ENCODE data around the gene COX7A2. TPM values are rescaled to one million over a fixed set of nuclear protein-coding genes. Genes with fewer than 3 reads are reported as not detected.
A peak's percentile ranks its signal among the peaks of the same experiment; 100 is the strongest.

The COX7A2 gene
- total and polyA plus RNA-seq, 9 donors = 178 to 377 (median 207) TPM

DNA sequence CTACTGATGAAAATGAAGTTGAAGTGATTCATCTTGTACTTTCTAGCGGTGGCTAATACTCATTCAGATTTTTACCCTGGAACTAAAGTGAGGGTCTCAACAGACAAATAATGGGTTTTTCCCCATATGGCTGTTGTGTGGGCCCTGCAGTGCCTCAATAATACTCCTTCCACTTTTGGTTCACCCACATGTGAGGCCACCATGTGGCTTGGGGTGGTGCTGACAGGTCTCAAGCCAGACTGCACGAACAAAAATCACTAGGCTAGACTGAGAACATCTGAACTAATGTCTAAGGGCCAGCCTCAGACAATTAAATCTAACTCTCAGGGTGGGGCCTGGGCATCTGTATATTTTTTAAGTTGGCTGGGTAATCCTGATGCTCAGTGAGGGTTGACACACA is 29.9 kb downstream of the COX7A2 start:
- Histone ChIP-seq H3K36me3 (no peaks in the 10 kb centered on the region), H3K27me3 (no peaks in the 10 kb centered on the region), H3K4me1 (ENCODE audit: insufficient read depth) (peaks cover 3% of the 10 kb centered on the region), H3K9me3 (no peaks in the 10 kb centered on the region), H3K27ac (no peak overlapping the region), H3K4me3 (no peak overlapping the region)
- intact Hi-C loops (cut with DNase I) = loop anchor here in 3 of 4 donors (5.0 to 10.0 kb wide), 5 partner anchors 1136 to 1476 kb away; no protein-coding TSS in a partner anchor
- no peak for DNase-seq
- WGBS, 3 donors = 86 to 94% (median 86%) methylated on average over 2 of the region's 2 CpGs
- TF ChIP-seq EP300 (IDR thresholded peaks at IDR 0.05) (no peak), POLR2A (IDR thresholded peaks at IDR 0.05) (no peak)
- TF ChIP-seq, protein P1, sequence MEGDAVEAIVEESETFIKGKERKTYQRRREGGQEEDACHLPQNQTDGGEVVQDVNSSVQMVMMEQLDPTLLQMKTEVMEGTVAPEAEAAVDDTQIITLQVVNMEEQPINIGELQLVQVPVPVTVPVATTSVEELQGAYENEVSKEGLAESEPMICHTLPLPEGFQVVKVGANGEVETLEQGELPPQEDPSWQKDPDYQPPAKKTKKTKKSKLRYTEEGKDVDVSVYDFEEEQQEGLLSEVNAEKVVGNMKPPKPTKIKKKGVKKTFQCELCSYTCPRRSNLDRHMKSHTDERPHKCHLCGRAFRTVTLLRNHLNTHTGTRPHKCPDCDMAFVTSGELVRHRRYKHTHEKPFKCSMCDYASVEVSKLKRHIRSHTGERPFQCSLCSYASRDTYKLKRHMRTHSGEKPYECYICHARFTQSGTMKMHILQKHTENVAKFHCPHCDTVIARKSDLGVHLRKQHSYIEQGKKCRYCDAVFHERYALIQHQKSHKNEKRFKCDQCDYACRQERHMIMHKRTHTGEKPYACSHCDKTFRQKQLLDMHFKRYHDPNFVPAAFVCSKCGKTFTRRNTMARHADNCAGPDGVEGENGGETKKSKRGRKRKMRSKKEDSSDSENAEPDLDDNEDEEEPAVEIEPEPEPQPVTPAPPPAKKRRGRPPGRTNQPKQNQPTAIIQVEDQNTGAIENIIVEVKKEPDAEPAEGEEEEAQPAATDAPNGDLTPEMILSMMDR (IDR thresholded peaks at IDR 0.05) = no peak

DNA sequence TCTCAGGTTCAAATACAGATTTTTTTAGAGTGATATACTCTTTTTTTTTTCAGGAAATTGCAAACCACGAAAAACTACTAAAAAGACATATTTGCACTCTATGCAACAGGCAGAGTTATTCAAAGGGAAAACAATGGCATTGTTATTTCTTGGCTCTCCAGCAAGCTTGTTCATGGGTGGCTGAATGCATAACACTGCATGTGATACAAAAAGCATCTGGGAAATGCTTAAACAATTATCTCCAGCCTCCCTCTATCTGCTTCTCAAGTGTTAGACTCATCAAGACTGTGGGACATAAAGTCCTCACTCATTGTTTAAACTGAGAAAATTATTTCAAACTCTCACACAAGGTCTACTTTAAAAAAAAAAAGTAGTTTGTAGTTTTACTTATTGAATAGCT is 30.5 kb downstream of the COX7A2 start:
- 7 to 21% (median 20%) methylated on average over 1 of the region's 1 CpG for WGBS, 3 donors
- intact Hi-C loops (cut with DNase I) = loop anchor here in 3 of 4 donors (5.0 to 10.0 kb wide), 5 partner anchors 1136 to 1476 kb away; no protein-coding TSS in a partner anchor

DNA sequence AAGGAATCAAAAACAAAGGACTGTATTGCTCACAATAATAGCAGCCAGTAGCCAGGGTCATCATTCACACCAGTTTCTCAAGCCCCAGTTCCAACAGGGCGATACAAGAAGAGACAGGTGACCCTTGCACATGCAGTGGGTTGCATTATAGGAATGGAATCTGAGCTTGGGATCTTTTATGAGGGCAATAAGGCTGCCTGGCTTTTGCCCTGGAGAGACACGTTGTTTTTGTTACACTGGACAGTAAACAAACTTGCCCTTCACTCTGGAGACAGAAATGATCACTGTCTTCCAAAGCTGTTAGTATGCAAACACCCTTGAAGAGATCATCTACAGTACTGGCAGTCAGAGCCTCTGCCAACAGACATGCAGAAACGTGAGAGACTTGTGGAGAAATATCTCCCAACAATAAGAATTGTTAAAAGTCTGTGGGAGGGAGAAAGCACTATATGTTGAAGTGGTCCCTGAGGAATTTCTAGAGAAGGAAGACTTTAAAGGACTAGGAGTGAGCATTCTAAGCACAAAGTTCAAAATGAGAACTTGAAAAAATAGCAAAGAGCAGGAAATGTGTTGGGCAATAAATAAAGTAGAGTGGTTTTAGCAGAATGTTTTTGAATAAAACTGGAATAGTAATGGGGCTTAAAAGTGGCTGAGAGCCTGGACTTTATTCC is 31.5 kb downstream of the COX7A2 start:
- TF ChIP-seq, protein P1 (IDR thresholded peaks at IDR 0.05) = no peak
- no peak for TF ChIP-seq EP300 (IDR thresholded peaks at IDR 0.05)
- no peak for TF ChIP-seq POLR2A (IDR thresholded peaks at IDR 0.05)
- no peak for DNase-seq
- intact Hi-C loops (cut with DNase I) = loop anchor here in 3 of 4 donors (2.0 to 10.0 kb wide), 7 partner anchors 1135 to 1475 kb away; no protein-coding TSS in a partner anchor

More for the DNA sequence above, 30.5 kb downstream of the COX7A2 start:
- Histone ChIP-seq H3K36me3 (no peaks in the 10 kb centered on the region), H3K4me3 (no peak overlapping the region), H3K27ac (no peak overlapping the region), H3K27me3 (no peaks in the 10 kb centered on the region), H3K4me1 (ENCODE audit: insufficient read depth) (peaks cover 5% of the 10 kb centered on the region), H3K9me3 (no peaks in the 10 kb centered on the region)
- DNase-seq = no peak
- TF ChIP-seq, protein P1 (IDR thresholded peaks at IDR 0.05) = no peak
- TF ChIP-seq EP300 (IDR thresholded peaks at IDR 0.05) = no peak
- no peak for TF ChIP-seq POLR2A (IDR thresholded peaks at IDR 0.05)

DNA sequence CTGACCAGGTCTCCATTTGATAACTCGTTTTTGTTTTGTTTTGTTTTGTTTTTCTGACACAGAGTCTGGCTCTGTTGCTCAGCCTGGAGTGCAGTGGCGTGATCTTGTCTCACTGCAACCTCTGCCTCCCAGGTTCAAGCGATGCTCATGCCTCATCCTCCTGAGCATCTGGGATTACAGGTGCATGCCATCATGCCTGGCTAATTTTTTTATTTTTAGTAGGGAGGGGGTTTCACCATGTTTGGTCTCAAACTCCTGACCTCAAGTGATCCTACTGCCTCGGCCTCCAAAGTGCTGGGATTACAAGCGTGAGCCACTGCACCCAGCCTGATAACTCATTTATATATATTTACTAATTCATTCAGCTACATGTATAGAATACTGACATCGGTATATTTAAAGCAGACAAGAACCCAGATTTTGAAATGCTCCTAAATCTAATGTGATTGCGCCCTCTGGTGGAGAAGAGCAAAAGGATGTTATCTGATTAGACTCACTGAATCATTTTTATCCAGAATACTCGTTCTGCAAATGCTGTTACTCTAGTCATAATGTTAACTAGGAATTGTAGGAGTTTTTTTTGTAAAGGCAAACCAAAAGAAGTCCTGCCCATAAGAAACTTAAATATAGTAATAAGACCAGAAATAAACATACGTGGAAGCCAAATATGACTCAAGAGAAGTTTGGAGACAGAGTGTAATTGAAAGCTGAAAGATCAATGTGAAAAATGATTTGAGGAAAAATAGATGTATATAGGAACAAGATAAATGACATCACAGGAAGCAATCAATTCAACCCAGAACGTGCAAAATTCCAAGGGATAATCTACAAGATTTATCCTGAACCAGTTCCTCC is 32.5 kb downstream of the COX7A2 start:
- no peaks in the 10 kb centered on the region for H3K9me3 ChIP-seq
- H3K4me1 ChIP-seq (ENCODE audit: insufficient read depth) = peaks cover 1% of the 10 kb centered on the region
- H3K27me3 ChIP-seq = no peaks in the 10 kb centered on the region
- no peaks in the 10 kb centered on the region for H3K36me3 ChIP-seq
- DNase-seq = peak in 4 of 5 donors; percentile 28 to 66 (median 48)
- H3K4me3 ChIP-seq = no peak overlapping the region
- intact Hi-C loops (cut with DNase I) = loop anchor here in 3 of 4 donors (2.0 to 10.0 kb wide), 7 partner anchors 1134 to 1474 kb away; no protein-coding TSS in a partner anchor
- TF ChIP-seq, protein P1 (IDR thresholded peaks at IDR 0.05) = peak; percentile 74 to 79 (median 74)
- TF ChIP-seq EP300 (IDR thresholded peaks at IDR 0.05) = no peak
- WGBS, 3 donors = 20 to 23% (median 22%) methylated on average over 10 of the region's 10 CpGs
- no peak overlapping the region for H3K27ac ChIP-seq

More for the DNA sequence above, 31.5 kb downstream of the COX7A2 start:
- 17 to 23% (median 18%) methylated on average over 3 of the region's 3 CpGs for WGBS, 3 donors
- Histone ChIP-seq H3K4me3 (no peak overlapping the region), H3K4me1 (ENCODE audit: insufficient read depth) (peaks cover 4% of the 10 kb centered on the region), H3K9me3 (no peaks in the 10 kb centered on the region), H3K27me3 (no peaks in the 10 kb centered on the region), H3K27ac (no peak overlapping the region), H3K36me3 (no peaks in the 10 kb centered on the region)
